ENCODE data around the gene CP. TPM values are rescaled to one million over a fixed set of nuclear protein-coding genes. Genes with fewer than 3 reads are reported as not detected.

CP gene
- total RNA-seq, 2 experiments from 2014 or later = not detected

DNA sequence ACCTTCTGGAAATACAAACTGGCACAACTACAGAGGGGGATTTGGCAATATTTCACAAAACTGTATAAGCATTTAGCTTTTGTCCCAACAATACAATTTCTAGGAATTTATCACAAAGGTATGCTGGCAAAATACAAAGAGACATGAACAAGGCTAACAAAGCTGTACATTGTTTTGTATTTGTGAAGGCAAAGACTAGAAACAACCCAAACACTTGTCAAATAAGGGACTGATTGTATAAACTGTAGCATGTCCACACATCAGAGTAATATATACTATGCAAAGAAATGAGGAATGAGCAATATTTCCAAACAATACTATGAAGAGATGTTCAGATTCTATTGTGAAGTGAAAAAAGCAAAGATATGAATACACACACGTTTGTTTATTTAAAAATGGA, 26.4 kb downstream of the CP start:
- CTCF ChIA-PET = no interaction called here
- POLR2A ChIA-PET = no interaction called here

DNA sequence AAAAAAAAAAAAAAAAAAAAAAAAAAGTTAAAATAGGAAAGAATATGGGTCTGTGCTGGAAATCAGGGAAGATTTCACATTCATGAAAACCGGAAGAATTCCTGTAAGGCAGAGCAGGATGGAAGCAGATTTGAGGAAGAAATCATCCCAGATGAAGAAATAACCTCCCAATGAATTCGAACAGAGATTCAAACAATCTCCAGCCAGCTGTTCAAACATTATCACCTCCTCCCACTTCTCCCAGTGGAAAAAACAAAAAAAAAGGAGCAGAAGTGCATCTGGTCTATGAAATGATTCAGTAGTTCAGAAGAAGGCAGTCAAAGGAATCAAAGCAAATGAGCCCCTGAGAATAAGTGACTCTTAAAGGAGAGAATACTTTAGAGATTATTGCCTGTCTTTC, 33.1 kb downstream of the CP start:
- POLR2A ChIA-PET = no interaction called here
- CTCF ChIA-PET = no interaction called here

DNA sequence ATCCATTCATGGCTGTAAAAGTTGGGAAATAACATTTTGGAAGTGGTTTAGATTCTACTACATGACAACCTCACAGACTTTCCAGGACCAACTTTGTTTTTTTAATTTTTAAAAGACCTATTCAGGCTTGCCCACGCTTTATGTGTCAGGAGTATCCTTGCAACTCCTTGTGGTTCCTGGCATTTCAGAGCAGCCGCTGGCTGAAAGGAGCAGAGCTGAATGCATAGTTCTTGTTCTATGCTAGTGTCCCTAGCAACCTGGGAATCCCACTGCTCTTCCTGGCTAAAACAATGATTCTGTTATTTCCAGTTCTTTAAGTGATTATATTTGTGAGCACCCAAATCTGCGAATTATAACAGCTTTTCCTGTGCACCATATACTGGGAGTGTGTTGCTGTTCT, 34.9 kb downstream of the CP start:
- ChIA-PET CTCF (no interaction called here), POLR2A (no interaction called here)

DNA sequence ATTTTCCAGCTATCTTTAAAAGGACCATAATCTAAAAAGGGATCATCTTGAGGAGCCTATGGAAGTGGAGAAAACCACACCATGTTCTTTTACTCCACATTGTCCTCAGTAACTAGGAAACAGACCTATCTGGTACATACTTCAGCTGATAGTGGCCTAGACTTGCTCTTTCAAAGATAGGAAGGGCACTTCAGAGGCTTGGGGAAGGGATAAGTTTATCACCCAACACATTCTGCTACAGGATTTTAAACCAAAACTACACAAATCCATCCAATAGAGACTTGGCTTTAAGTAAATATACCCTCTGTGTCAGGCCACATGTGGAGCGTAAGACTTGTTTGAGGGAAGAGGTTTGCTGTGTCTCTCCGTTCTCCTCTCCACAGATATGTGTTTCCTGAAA, 35.4 kb downstream of the CP start:
- CTCF ChIA-PET = no interaction called here
- POLR2A ChIA-PET = no interaction called here

DNA sequence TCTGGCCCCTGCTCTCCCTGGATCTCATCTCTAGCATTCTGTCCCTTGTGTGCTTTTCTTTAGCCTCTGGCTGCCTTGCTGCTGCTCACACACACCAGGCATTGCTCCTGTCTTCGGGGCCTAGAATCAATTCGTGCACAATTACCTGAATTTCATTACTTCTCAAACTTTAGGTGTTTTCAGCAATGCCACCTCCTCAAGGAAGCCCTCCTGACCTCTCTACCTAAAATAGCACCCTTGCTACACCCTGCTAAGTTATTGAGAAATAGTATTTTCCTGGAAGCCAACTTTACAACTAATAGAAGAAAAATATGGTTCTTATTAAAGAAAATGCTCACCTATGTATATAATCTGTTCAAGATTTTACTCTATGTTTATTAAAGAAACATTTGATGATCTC, 40.4 kb downstream of the CP start:
- ChIA-PET POLR2A (no interaction called here), CTCF (no interaction called here)

DNA sequence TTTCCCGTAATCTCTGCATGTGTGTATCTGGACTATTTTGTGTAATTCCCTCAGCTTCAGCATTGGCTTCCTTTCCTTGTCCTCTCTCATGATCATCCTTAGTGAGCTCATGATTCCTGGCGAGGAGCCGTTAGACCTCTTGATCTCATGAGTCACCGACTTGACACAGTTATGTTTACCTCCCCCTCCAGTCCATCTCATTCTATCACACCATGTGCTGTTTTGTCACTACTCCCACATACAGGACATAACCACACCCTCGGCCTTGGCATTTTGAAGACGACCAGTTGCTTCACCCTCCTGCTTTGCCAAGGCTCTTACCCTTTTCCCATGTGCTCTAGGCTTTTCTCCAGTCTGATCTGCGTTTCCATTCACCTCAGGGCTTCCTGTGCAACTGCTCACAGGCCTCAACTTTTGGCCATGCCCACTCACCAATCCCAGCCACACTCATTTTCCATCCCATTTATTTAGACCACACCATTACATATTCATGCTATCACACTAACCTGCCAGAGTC, 41.5 kb downstream of the CP start:
- CTCF ChIA-PET = no interaction called here
- POLR2A ChIA-PET = no interaction called here

DNA sequence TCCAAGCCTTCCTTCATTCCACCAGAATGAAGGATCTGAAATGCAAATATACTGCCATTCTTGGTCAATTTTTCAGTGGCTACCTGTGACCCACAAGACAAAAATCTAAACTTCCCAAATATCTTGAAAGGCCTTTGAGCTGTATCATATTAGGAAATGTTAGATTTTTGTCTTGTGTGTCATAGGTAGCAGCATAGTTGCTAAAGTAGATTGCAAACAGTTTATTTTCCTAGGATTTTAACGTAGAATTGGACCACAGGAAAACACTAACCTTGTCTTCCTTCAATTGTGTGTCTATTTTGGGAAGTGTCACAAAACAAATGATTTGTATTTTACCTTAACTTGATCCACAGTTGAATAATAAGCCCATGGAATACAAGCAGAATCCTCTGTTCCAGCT, 42.4 kb downstream of the CP start:
- CTCF ChIA-PET = interaction anchor here (0.6 kb wide), 1 partner anchor 135 kb away, joined by 3 read pairs; no protein-coding TSS in a partner anchor
- POLR2A ChIA-PET = no interaction called here

DNA sequence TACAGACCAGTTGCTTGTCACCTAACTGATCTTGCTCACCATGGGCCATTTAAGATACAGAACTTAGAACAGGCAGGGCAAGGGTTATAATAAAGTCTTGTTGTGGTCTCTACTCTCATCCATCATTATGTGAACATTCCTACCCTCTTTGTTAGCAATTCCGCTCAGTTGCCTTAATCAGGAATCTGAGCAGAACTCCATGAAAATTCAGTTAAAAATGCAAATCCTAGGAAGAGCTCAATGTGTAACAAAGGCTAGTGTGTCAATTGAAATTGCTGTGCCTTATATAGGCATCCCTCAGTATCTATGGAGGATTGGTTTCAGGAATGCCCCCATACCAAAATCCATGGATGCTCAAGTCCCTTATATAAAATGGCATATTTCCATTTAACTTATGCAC, 44.5 kb downstream of the CP start:
- CTCF ChIA-PET = no interaction called here

DNA sequence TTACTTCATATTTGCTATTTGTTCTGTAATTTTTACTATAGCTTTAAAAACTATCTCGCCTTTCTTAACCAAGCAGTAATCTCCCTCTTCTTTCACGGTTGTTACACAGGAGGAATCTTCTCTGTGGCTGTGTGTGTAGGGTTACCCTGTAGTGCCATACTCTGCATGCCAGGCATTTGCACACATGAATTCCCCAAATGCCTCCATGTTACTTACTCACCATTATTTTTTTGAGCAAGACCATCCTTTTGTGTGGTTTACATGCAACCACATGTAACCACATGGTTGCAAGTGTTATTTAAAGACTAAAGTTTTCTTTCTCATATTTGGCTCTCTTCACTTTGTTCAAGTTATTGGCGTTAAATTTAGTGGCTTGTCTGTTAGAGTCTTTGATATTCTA, 46.7 kb downstream of the CP start:
- ChIA-PET CTCF (no interaction called here), POLR2A (no interaction called here)

More for the DNA sequence above, 44.5 kb downstream of the CP start:
- POLR2A ChIA-PET = no interaction called here

DNA sequence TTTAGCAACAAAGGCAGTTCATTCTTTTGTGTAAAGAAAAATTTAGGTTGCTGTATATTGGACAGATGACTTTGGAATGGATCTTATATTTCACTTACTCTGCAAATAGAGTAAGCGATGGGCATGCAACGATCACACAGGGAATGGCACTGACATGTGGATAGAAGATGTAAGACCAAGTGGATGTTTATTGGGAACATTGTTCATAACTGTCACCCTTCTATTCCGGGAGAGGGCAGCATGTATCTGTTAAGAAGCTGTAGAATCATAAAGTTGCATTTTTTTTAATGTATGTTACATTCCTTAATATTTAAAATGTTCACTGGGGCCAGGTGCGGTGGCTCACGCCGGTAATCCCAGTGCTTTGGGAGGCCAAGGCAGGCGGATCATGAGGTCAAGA, 51.0 kb downstream of the CP start:
- ChIA-PET POLR2A (no interaction called here), CTCF (no interaction called here)

DNA sequence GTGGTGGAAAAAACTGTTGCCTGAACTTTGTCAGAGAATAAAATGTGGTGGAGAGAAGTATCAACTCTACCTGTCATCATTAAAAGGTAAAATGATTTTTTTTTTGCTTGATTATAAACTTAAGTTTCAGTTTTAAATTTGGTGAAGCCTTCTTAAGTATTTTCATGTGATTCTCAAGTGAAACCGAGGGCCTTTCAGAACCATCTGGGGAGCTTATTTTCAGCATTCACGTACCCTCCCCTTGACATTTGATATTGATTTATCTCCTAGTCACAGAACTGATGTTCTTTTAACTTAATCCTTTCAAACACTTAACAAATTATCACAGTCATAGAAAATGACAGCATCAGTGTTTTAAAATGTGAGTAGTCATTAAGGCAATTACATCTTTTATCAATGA, 53.7 kb downstream of the CP start:
- POLR2A ChIA-PET = no interaction called here
- CTCF ChIA-PET = no interaction called here

DNA sequence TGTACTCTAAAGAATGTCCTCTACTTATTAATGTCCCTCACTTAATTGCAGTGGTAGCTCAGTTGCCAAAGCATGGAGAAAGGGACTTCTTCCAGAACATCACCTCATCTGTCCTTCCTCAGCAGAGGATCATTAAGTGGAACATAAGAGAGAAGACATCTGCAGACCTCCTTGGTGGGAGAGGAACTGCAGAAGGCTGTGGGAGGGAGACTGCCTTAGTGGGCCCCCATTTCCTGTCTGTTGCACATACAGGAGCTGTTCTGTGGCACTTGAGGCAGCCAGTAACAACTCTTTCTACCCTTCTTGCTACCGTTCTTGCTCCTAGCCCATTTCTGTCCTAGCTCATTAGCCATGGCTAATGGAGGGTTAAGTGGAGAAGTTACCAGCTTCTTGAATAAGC, 58.6 kb downstream of the CP start:
- POLR2A ChIA-PET = no interaction called here
- CTCF ChIA-PET = no interaction called here

DNA sequence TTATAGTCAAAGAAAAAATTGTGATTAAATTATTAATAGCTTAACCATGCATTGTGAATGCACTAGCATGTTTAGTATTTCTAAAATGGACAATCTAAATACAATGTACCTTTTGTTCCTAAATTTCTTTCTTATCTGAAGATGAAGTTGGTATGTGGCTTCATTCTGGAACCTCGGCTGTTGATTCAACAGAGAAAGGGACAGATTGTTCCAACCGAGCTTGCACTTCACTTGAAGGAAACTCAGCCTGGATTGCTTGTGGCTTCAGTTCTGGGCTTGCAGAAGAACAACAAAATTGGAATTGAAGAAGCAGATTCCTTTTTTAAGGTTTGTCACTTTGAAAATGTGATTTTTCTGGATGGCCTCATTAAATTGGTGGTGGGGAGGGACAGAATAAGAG, 59.6 kb downstream of the CP start:
- ChIA-PET CTCF (no interaction called here), POLR2A (no interaction called here)

DNA sequence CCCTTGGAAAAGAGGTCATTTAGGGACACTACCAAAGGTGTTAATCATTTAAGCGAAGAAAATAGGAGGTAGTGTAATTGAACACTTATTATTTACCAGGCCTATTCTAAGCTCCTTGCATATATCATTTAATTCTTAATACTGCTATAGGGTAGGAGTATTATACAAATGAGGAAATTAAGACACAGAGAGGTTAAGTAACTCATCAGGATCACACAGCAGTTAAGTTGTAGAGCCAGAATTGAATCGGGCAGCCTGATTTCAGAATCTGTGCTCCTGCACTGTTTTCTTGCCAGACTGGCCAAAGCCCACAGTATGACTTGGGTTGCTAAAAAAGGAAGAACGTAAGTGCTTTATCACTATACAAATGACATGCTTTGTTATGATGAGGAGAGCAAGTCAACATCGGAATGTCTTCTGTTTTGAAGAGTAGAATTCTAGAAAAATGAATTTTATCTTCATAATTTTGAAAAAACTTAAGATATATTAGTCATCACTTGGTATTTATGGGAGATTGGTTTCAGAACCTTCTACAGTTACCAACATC, 60.8 kb downstream of the CP start:
- POLR2A ChIA-PET = no interaction called here

DNA sequence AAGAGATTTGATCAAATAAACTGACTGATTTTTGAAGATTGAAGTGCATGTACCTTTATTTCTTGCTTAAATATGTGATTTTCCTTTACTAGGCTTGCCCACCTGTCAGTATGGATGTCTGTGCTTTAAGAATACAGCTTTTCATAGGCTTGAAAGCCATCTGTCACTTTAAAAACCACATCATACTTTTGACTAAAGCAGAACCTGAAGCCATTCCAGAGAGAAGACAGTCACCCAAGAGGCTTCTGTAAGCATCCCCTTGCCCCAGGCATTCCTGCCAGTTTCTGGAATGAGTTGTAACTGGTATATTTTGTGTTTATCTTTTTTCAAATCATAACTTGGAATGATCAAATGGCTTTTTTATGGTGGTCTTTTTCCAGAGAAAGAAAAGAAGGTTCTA, 68.2 kb downstream of the CP start:
- ChIA-PET POLR2A (no interaction called here), CTCF (no interaction called here)

More for the DNA sequence above, 60.8 kb downstream of the CP start:
- CTCF ChIA-PET = no interaction called here

DNA sequence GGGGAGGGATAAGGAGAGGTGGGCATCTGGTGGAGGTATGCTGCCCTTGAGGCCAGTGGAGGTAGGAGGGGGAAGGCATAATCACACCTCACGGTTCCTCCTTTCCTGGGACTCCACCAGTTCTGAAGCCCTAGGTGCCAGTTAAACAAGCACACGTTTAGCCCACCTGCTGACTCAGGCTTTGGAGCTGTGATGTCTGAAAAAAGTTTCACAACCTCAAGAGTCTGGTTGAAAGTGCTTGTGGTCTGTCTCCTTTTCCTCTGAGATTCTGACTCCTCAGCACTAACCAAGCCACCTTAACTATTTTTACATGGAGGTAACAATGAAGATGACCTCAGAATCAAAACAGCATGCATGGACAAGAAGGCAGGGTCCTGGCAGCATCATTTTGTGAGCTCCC, 69.2 kb downstream of the CP start:
- POLR2A ChIA-PET = no interaction called here

DNA sequence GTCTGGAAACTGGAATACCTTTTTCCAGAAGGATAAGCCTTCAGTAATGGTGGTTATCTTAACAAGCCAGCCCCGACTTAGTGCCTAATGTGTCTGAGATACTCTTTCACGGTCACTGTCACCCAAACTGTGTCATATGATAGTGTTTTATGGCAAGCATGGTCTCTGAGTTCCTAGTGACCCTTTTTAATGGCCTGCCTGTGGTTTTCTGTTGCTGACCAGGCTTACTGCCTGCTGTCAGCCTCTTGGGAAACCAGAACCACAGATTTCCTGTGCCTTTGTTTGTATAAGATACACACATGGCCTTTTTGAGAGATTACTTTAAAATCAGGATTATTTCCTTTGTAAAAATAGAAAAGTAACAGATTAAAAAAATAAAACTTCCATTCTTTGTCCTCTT, 69.8 kb downstream of the CP start:
- CTCF ChIA-PET = no interaction called here
- POLR2A ChIA-PET = interaction anchor here (0.7 kb wide), 1 partner anchor 23 kb away, joined by 7 read pairs; no protein-coding TSS in a partner anchor

More for the DNA sequence above, 69.2 kb downstream of the CP start:
- CTCF ChIA-PET = no interaction called here

DNA sequence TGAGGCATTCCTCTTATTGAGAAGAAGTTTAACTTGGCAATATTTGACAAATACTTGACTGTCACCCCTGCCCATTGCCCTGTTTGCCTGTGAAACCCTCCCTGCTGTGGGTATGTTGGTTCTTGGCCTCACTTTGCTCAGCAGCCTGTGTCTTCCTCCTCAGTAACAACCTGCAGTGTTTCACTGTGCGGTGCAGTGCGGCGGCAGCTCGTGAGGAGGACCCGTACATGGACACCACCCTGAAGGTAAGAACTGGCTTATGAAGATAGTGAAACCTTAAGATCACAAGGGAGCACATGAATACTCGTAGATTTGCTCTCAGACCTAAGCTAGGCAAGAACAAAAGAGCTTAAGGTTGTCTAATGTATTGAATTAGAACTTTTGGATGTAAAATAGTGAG, 71.2 kb downstream of the CP start:
- POLR2A ChIA-PET = interaction anchor here (0.6 kb wide), 1 partner anchor 20 kb away, joined by 6 read pairs; no protein-coding TSS in a partner anchor
- CTCF ChIA-PET = no interaction called here

DNA sequence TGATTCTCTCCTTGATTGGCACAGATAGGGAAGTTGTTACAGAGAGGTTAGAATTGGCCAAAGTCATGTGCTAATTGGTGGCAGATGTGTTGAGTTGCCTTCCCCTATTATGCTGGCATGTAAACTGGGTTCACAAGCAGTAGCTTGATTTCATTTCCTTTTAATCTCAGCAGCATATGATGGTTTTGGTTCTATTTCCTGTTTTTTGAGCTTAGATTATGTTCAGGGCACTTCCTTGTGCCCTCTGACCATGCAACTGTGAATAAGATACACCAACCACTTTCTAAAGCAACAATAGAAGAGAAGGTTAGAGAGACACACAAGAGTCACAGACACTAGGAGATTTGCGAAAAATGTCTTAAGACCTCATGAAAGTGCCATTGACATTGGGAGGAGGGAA, 75.7 kb downstream of the CP start:
- CTCF ChIA-PET = interaction anchor here (1.0 kb wide), 1 partner anchor 16 kb away, joined by 3 read pairs; no protein-coding TSS in a partner anchor
- POLR2A ChIA-PET = no interaction called here

DNA sequence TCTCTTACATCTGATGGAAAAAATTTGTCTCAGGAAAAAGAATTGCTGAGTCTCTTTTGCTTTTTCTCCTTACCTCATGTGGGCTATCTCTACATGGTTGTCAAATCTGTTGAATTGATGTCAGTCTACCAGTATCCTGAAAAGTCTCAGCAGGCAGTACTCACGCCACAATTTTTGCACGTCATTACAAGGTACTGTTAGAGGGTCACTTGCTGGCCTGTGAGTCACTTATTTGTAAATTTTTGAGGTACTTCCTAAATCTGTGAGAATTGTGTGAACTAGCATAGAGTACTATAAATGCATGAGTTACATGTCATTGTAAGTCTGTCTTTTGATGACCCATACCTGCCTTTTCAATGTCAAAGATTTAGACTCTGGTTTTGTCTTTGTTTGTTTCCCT, 76.3 kb downstream of the CP start:
- CTCF ChIA-PET = interaction anchor here (1.0 kb wide), 1 partner anchor 15 kb away, joined by 3 read pairs; no protein-coding TSS in a partner anchor
- POLR2A ChIA-PET = no interaction called here

DNA sequence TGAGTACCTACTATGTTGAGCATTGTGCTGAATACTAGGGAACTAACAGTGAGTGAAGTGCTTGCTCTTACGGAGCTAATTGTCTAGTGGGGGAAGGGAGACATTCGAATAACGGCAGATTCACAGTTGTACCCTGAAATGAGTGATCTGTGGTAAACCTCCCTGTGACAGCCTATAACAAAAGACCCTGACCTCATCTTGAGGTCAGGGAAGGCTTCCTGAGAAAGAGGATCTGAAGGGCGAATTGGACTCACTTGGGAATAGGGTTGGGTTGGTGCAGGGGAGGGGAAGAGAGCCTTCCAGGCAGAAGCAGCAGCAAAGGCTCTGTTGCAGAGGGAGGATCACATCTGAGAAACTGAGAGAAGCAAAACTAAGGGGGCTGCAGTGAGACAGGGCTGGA, 78.9 kb downstream of the CP start:
- POLR2A ChIA-PET = no interaction called here
- CTCF ChIA-PET = no interaction called here

DNA sequence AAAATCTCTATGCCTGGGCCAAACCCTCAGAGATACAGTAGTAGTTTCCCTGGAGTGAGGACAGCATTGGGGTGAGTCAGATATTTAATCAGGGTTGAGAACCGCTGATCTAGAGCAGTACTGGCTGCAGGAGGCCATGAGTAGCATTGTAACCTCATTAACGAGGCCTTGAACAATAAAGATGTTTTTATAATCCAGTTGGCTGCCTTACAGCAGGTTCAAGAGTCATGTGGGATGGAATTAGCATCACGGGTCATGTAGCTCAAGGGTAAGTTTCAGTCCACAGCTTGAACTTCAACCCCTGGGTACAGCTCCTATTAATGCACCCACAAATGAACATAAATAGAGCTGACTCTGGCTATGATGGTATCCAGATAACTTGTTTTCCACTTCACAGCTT, 87.1 kb downstream of the CP start:
- ChIA-PET CTCF (interaction anchor here (0.6 kb wide), 1 partner anchor 55 kb away, joined by 5 read pairs; no protein-coding TSS in a partner anchor), POLR2A (no interaction called here)
